Jurkat, Clone E6-1 (cell line): ENCODE results near the gene CNTLN.

Experiments used
- DNase-seq: peaks from one replicate; pipeline ENCODE4 v3.0.0-alpha.2; 2011; ENCODE audit warnings: low read depth, low spot score
- H3K4me3 ChIP-seq: 2 replicates; pipeline ENCODE4 v1.5.1; 2011; ENCODE audit warnings: mild to moderate bottlenecking, low read length, control low read depth, moderate library complexity

CNTLN gene

DNA sequence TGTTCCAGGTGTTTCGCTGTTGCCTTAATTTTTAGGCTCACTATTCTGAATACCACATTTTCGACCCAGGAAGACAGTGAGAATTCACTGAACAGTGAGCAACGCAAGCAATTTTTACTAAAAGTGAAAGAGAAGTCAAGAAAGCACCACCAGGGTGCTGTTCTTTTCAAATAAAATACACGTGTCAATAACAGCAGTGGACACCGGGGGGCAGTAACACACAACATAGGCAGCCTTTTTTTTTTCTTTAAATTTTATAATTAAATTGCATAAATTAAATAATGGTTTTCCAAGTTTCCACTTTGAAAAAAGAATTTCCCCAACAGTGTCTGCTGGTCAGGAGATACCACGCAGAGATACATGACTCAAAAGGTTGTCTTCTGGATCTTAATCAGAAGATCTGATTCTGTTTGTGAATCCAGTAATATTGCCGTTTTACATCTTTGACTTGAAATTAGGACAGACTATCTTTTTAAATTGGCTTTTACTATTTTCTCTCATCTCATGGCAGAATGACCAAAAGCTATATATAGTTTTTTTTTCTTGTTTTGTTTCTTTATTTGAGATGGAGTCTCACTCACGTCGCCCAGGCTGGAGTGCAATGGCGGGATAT lies 396.9 kb downstream of the CNTLN start:
- peak; percentile 53 for DNase-seq
- no peak overlapping the region for H3K4me3 ChIP-seq

DNA sequence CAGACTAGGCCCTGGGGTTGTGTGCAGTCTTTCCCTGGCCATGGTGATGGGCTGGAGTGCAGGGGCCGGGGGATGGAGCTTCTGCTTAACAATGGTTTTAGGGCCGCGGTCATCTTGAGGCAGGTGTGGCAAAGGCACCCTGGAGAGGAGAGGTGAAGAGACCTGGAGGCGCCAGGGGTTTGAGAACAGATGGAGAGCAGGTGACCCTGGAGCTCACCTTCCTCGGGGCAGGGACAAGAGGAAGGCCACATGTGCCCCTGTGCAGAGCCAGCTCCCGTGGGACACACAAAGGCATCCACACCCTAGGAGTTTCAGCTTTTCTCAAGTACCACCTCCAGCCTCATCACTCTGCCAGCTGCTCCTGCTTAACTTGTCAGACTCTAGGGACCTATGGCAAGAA lies 397.6 kb downstream of the CNTLN start:
- no peak overlapping the region for H3K4me3 ChIP-seq
- no peak for DNase-seq

DNA sequence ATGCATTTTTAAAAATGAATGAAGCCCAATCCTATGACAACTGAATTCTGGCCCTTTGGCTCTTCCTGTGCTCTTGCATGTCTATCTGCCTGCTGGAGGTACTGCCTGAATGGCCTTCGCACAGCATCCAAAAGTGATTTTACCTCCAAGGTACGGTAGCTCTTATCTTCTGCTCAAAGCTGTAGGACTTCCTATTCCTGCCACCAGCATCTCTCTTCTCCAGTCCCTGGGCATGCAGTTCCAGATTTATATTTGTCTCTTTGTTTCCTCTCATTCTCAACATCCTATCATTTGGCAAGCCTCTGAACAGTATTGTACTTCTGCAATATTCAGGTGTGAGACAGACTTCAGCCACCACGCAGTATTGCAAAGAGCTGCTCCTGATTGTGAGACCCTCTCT lies 400.3 kb downstream of the CNTLN start:
- no peak for DNase-seq
- no peak overlapping the region for H3K4me3 ChIP-seq

DNA sequence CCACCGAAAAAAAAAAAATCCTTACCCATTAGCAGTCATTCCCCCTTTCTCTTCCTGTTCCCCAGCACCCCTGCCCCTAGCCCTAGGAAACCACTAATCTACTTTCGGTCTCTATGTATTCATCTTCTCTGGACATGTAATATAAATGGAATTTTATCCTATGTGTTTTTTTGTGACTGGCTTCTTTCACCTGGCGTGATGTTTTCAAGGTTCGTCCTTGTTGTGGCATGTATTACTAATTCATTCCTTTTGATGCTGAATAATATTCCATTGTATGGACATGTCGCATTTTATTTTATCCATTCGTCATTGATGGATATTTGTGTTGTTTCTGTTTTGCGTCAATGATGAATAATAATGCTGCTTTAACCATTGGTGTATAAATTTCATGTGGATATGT lies 401.2 kb downstream of the CNTLN start:
- no peak overlapping the region for H3K4me3 ChIP-seq
- DNase-seq, result no peak

DNA sequence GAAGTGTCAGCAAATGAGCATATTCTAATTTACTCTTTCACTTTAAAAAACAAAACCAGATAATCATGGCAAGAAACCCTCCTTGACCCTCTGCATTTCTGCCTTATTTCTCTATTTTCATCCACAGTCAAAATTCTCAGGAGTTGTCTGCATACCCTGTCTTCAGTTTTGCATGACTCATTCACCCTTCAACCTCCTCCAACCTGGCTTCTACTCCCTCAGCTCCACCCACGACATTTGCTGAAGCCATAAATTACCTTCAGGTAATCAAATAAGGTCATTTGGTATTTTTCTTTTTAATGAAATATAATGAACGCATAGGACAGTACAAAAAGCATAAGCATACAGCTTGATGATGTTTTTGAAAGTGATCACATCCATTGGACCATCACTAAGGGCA lies 416.2 kb downstream of the CNTLN start:
- no peak overlapping the region for H3K4me3 ChIP-seq
- no peak for DNase-seq
